Mesodermal cell (in vitro differentiated cells): ENCODE measurements around the gene KDM4B.

Experiments used
- H3K27ac ChIP-seq: 2 replicates; pipeline ENCODE4 v1.7.0; 2013; ENCODE audit warnings: mild to moderate bottlenecking, low read depth, low read length, moderate library complexity; ENCODE audit not compliant: severe bottlenecking
- H3K36me3 ChIP-seq: 2 replicates; pipeline ENCODE4 v1.7.1; 2013; ENCODE audit warnings: mild to moderate bottlenecking, low read length, moderate library complexity; ENCODE audit not compliant: control insufficient read depth, insufficient read depth
- H3K4me1 ChIP-seq: one replicate; pipeline ENCODE4 v1.7.1; 2013; ENCODE audit warnings: mild to moderate bottlenecking, low read length; ENCODE audit not compliant: insufficient read depth, control insufficient read depth, poor library complexity, severe bottlenecking
- H3K4me3 ChIP-seq: 2 replicates; pipeline ENCODE4 v1.7.0; 2013; ENCODE audit warnings: low read length, control low read depth, mild to moderate bottlenecking; ENCODE audit not compliant: insufficient read depth, poor library complexity, severe bottlenecking; ENCODE audit errors: extremely low read depth
- H3K9me3 ChIP-seq: 2 replicates; pipeline ENCODE4 v1.7.1; 2013; ENCODE audit warnings: mild to moderate bottlenecking, low read length, moderate library complexity; ENCODE audit not compliant: control insufficient read depth
- WGBS, 2 experiments: methylation state at CpG; one replicate each; pipeline ENCODE4 v1.1.5; 2013; ENCODE audit warnings: missing lambda C conversion rate in 2 of 2; ENCODE audit not compliant: insufficient coverage in 2 of 2; 5-methylcytosine and 5-hydroxymethylcytosine counted together

The KDM4B gene

DNA sequence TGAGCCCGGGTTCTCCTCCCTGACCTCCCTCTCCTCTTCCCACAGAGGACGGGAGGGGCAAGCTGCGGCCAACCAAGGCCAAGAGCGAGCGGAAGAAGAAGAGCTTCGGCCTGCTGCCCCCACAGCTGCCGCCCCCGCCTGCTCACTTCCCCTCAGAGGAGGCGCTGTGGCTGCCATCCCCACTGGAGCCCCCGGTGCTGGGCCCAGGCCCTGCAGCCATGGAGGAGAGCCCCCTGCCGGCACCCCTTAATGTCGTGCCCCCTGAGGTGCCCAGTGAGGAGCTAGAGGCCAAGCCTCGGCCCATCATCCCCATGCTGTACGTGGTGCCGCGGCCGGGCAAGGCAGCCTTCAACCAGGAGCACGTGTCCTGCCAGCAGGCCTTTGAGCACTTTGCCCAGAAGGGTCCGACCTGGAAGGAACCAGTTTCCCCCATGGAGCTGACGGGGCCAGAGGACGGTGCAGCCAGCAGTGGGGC is 162.2 kb downstream of the KDM4B start:
- peaks cover 31% of the 10 kb centered on the region for H3K4me1 ChIP-seq
- peaks cover 31% of the 10 kb centered on the region for H3K36me3 ChIP-seq
- 82 to 89% methylated on average over 12 to 20 of the region's 21 CpGs for WGBS, 2 experiments
- H3K27ac ChIP-seq: no peak overlapping the region
- H3K4me3 ChIP-seq: no peak overlapping the region
- no peaks in the 10 kb centered on the region for H3K9me3 ChIP-seq

DNA sequence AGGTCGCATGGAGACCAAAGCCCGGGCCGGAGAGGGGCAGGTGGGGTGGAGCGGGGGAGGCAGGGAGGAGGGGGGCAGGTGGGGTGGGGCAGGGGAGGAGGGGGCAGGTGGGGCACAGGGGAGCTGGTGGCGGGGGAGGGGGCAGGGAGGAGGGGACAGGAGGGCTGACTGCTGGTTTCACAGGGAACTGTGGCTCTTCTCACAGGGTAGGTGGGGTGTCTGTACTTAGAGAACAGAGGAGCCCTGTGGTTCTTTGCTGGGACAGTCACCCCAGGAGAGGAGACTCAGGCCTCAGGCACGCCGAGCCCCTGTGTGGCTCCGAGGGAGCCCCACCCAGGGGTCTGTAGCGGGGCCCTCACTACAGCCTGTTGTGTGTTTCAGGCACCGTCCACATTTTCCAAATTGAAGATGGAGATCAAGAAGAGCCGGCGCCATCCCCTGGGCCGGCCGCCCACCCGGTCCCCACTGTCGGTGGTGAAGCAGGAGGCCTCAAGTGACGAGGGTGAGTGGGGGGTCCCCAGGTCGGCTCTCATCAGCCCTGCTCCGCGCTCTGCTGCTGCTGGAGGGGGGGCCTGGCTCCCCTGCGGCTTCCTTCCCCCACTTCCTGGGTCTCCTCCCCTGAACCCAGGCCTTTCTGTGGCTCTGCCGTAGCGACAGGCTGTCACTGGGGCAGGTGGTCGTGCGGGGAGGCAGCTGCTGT is 162.7 kb downstream of the KDM4B start:
- Histone ChIP-seq H3K27ac (peak overlapping the region; percentile 32), H3K9me3 (no peaks in the 10 kb centered on the region), H3K4me3 (no peak overlapping the region), H3K36me3 (peaks cover 35% of the 10 kb centered on the region), H3K4me1 (peaks cover 26% of the 10 kb centered on the region)
- WGBS, 2 experiments: 70 to 73% methylated on average over 13 to 19 of the region's 25 CpGs

- WGBS, 2 experiments: 44 to 51% methylated on average over 6 of the region's 8 CpGs
- Histone ChIP-seq H3K9me3 (no peaks in the 10 kb centered on the region), H3K36me3 (peaks cover 40% of the 10 kb centered on the region), H3K27ac (peak overlapping the region; percentile 32), H3K4me3 (no peak overlapping the region), H3K4me1 (peaks cover 23% of the 10 kb centered on the region)
Measured at GRCh38 chr19:5132206-5132560, 163.3 kb downstream of the KDM4B start.

GRCh38 chr19:5132698-5133651 is 164.1 kb downstream of the KDM4B start:
- Histone ChIP-seq H3K4me3 (no peak overlapping the region), H3K4me1 (peaks cover 15% of the 10 kb centered on the region), H3K27ac (no peak overlapping the region), H3K9me3 (no peaks in the 10 kb centered on the region), H3K36me3 (peaks cover 48% of the 10 kb centered on the region)
- whole genome bisulfite sequencing, 2 experiments: 95 to 96% methylated on average over 21 to 24 of the region's 27 CpGs

GRCh38 chr19:5133986-5134595 is 165.2 kb downstream of the KDM4B start:
- 97% methylated on average over 23 to 25 of the region's 30 CpGs for WGBS, 2 experiments
- Histone ChIP-seq H3K4me1 (peaks cover 4% of the 10 kb centered on the region), H3K27ac (peak overlapping the region; percentile 29), H3K9me3 (no peaks in the 10 kb centered on the region), H3K36me3 (peaks cover 59% of the 10 kb centered on the region), H3K4me3 (no peak overlapping the region)

DNA sequence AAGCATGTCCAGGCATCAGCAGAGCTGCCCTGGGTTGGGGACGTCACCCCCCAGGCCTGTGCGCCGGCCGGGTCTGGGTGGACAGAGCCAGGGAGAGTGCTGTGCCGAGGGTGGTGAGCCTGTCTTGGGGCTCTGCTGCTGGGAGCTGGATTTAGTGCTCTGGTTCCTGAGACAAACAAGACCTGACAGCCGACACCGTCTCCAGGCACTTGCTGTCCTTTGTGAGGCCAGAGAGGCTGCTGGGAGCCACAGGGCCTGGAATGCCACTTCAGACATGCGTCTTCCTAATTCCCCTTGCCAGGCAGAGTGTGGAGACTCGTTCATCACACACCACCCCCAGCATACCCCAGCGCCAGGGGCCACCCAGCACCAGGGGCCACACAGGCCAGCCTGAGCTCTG is 165.8 kb downstream of the KDM4B start:
- WGBS, 2 experiments: 94 to 96% methylated on average over 7 to 8 of the region's 10 CpGs
- H3K27ac ChIP-seq: peak overlapping the region; percentile 29
- peaks cover 65% of the 10 kb centered on the region for H3K36me3 ChIP-seq
- no peak overlapping the region for H3K4me3 ChIP-seq
- H3K4me1 ChIP-seq: peaks cover 4% of the 10 kb centered on the region
- H3K9me3 ChIP-seq: no peaks in the 10 kb centered on the region

- 90 to 94% methylated on average over 14 to 18 of the region's 25 CpGs for WGBS, 2 experiments
- Histone ChIP-seq H3K36me3 (peaks cover 72% of the 10 kb centered on the region), H3K27ac (no peak overlapping the region), H3K9me3 (no peaks in the 10 kb centered on the region), H3K4me1 (no peaks in the 10 kb centered on the region), H3K4me3 (no peak overlapping the region)
Measured at GRCh38 chr19:5136073-5136855, 167.4 kb downstream of the KDM4B start.

DNA sequence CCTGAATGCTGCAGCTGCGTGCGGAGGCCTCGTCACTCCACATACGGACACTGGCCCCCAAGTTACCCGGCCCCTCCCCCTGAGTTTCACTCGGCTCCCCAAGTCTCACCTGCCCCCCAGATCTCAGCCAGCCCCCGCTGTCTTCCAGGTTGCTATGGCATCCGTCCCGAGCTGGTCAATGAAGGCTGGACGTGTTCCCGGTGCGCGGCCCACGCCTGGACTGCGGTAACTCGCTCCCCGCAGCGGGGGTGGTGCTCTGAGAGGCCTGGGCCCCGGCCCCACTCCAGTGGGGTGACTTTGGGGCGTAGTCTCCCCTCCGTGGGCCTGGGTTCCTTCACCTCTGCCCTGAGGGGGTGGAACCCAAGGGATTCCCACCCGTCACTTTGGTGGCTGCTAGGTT is 168.2 kb downstream of the KDM4B start:
- Histone ChIP-seq H3K36me3 (peaks cover 76% of the 10 kb centered on the region), H3K4me1 (no peaks in the 10 kb centered on the region), H3K27ac (no peak overlapping the region), H3K9me3 (no peaks in the 10 kb centered on the region), H3K4me3 (no peak overlapping the region)
- 94 to 98% methylated on average over 12 to 21 of the region's 22 CpGs for WGBS, 2 experiments

DNA sequence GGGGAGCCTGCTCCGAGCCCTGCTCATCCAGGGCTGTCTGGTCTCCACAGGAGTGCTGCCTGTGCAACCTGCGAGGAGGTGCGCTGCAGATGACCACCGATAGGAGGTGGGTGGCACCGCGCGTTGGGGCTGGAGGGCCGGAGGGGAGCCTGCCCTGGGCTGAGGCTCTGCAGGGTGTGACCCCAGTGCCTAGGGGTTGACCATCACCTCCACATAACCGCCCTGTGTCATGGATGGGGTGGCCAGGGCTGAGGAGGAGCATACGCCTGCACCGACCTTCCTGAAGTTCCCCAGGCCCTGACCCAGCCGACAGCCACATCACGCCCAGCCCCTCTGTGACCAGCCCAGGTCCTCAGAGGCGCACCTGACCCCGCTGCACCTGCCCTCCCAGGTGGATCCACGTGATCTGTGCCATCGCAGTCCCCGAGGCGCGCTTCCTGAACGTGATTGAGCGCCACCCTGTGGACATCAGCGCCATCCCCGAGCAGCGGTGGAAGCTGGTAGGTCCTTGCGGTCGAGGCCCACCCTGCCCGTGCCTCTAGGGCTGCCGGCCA is 168.7 kb downstream of the KDM4B start:
- Histone ChIP-seq H3K4me3 (no peak overlapping the region), H3K36me3 (peaks cover 74% of the 10 kb centered on the region), H3K9me3 (no peaks in the 10 kb centered on the region), H3K4me1 (no peaks in the 10 kb centered on the region), H3K27ac (no peak overlapping the region)
- WGBS, 2 experiments: 57 to 68% methylated on average over 20 to 28 of the region's 29 CpGs
